GM13976 (cell line): ENCODE results near the gene ANKH.

ENCODE experiments used
- DNase-seq: peaks from one replicate; pipeline ENCODE4 v3.0.0; 2012; ENCODE audit warnings: low spot score
- in situ Hi-C: fragments of 300-500 bp; cut with MboI; formaldehyde crosslinking; loops from one replicate; pipeline ENCODE4 v1.12.0; 2022; ENCODE audit warnings: low sequenced_read_pairs, mixed read lengths, inconsistent platforms; ENCODE audit not compliant: unreplicated experiment
- TF ChIP-seq, protein P1 (sequence below): IDR thresholded peaks from 2 replicates; pipeline ENCODE4 v1.5.1; 2012; ENCODE audit warnings: borderline replicate concordance, mild to moderate bottlenecking; ENCODE audit not compliant: insufficient read depth; ENCODE audit errors: extremely low read depth, missing control alignments, control extremely low read depth

ANKH gene

DNA sequence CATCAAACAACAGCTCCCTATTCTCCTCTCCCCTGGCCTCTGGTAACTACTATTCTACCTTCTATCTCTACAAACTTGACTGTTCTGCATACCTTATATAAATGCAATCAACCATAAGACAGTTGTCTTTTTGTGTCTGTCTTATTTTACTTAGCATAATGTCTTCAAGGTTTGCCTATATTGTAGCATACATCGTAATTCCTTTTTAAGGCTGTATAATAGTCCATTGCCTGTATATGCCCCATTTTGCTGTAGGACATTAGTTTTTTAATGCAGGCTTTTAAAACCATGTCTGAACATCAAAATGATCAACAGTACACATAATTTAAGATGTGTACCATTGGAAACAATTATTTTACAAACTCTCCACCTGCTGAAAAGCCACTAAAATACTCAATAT is 12.4 kb downstream of the ANKH start:
- in situ Hi-C loops: no loop called here
- TF ChIP-seq, protein P1, sequence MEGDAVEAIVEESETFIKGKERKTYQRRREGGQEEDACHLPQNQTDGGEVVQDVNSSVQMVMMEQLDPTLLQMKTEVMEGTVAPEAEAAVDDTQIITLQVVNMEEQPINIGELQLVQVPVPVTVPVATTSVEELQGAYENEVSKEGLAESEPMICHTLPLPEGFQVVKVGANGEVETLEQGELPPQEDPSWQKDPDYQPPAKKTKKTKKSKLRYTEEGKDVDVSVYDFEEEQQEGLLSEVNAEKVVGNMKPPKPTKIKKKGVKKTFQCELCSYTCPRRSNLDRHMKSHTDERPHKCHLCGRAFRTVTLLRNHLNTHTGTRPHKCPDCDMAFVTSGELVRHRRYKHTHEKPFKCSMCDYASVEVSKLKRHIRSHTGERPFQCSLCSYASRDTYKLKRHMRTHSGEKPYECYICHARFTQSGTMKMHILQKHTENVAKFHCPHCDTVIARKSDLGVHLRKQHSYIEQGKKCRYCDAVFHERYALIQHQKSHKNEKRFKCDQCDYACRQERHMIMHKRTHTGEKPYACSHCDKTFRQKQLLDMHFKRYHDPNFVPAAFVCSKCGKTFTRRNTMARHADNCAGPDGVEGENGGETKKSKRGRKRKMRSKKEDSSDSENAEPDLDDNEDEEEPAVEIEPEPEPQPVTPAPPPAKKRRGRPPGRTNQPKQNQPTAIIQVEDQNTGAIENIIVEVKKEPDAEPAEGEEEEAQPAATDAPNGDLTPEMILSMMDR: no peak
- DNase-seq: no peak

DNA sequence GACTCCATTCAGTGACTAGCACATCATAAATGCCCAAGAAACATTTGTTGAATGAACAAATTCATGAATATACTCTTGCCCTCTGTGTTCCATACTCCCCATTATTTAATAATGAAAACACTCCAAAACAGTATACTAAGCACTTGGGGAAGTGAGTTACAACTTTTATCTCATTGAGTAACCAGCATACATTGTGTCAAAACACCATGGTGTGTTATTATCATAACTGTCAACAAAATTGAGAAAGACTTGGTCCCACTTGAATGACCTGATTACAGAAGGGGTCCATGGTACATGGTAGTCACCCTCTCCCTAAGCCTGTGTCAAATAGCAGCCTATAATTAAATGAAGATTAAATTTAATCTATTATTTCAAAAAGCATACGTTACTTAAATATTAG is 16.2 kb downstream of the ANKH start:
- in situ Hi-C loops: no loop called here
- TF ChIP-seq, protein P1: no peak

GRCh38 chr5:14854799-14855198 is 16.8 kb downstream of the ANKH start:
- no peak for DNase-seq
- TF ChIP-seq, protein P1: no peak
- in situ Hi-C loops: no loop called here

More for the DNA sequence above, 16.2 kb downstream of the ANKH start:
- no peak for DNase-seq

- in situ Hi-C loops: no loop called here
- TF ChIP-seq, protein P1: no peak
- DNase-seq: no peak
These were observed 17.9 kb downstream of the ANKH start for GRCh38 chr5:14853685-14854084.

DNA sequence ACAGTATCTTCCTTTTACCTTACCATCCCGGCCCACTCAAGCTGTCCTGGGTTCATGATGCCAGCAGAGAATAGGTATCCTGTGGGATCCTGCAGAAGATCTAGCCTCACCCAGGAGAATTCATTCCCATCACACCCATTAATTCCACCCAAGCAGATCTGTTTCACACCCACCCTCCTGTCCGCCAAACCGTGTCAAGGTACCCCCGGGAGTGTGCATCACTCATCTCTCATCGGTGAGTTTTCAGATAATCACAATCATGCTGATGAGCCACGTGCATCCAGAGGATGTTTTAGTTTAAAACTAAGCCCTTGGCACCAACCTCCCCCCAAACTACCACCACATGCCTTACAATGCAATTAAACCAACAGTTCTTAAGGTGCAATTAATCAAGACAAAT is 18.8 kb downstream of the ANKH start:
- TF ChIP-seq, protein P1: no peak
- DNase-seq: no peak
- in situ Hi-C loops: no loop called here

DNA sequence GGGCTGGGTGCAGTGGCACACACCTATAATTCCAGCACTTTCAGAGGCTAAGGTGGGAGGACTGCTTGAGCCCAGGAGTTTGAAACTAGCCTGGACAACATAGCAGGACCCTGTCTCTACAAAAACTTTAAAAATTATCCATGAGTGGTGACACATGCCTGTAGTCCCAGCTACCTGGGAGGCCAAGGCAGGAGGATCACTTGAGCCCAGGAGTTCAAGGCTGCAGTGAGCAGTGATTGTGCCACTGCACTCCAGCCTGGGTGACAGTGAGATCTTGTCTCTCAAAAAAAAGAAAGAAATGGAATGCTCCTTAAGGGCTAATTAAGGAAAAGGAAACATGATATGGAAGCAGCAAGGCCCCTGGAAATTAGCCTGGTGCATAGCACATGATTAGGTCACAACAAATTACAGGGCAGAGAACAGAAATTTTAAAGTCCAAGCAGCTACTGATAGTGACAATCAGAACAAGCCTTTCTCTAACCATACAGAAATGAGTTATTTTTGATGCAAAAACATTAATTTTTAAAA is 19.5 kb downstream of the ANKH start:
- in situ Hi-C loops: no loop called here
- no peak for DNase-seq
- TF ChIP-seq, protein P1: no peak
